B cell (primary cell): Measurements from ENCODE around the gene MAGEA11. TPM values are rescaled to one million over a fixed set of nuclear protein-coding genes. Genes with fewer than 3 reads are reported as not detected.

Experiments
- ATAC-seq: fragments of 200-7000 bp; cut with Tn5 transposase; one replicate; pipeline ENCODE4 v1.10.0; 2021; ENCODE audit warnings: low read depth, mild to moderate bottlenecking, moderate number of reproducible peaks, moderate library complexity
- CTCF ChIA-PET: fragments of 350-600 bp; sonication (Branson Sonifier 250); formaldehyde crosslinking; loops from one replicate; lab custom pipeline; 2021; ENCODE audit warnings: antibody characterized with exemption, inconsistent platforms; lab: Charles Lee
- POLR2A ChIA-PET: fragments of 350-600 bp; sonication (Branson Sonifier 250); formaldehyde crosslinking; loops from one replicate; lab custom pipeline; 2021; ENCODE audit warnings: antibody characterized with exemption; lab: Charles Lee
- DNase-seq: peaks from one replicate; pipeline ENCODE4 v3.0.0; 2013
- H2AFZ ChIP-seq: 2 replicates; pipeline ENCODE4 v1.6.1; 2012; ENCODE audit warnings: mild to moderate bottlenecking, low read depth, low read length; ENCODE audit not compliant: insufficient read depth, poor library complexity, severe bottlenecking
- H3K27ac ChIP-seq, 2 donors: 1 replicate in 1 of 2; 2 replicates in 1 of 2; pipeline ENCODE4 v1.5.1; 2012 to 2013; ENCODE audit warnings: low read length in 2 of 2, mild to moderate bottlenecking in 2 of 2, moderate library complexity in 1 of 2
- H3K27me3 ChIP-seq, 4 experiments: fragments of 200-600 bp in 1 of 4; sonication (generic) in 1 of 4; replicated peaks in 1 of 4; 1 replicate in 2 of 4; 2 replicates in 2 of 4; pipeline versions ENCODE4 v1.6.1 to v1.7.0; 2013 to 2016; ENCODE audit warnings: low read length in 3 of 4, mild to moderate bottlenecking in 2 of 4, mixed read lengths in 1 of 4, moderate library complexity in 1 of 4; ENCODE audit not compliant: insufficient read depth in 4 of 4, control insufficient read depth in 3 of 4; ENCODE audit errors: control extremely low read depth in 1 of 4
- H3K36me3 ChIP-seq, 2 experiments: replicated peaks in 1 of 2; 1 replicate in 1 of 2; 2 replicates in 1 of 2; pipeline versions ENCODE4 v1.6.1 to v1.7.1; 2013; ENCODE audit warnings: low read length in 1 of 2; ENCODE audit not compliant: insufficient read depth in 2 of 2, control insufficient read depth in 1 of 2; ENCODE audit errors: control extremely low read depth in 1 of 2, extremely low read depth in 1 of 2
- H3K4me1 ChIP-seq, 2 donors: fragments of 200-600 bp in 1 of 2; sonication (generic) in 1 of 2; 1 replicate in 1 of 2; 2 replicates in 1 of 2; pipeline versions ENCODE4 v1.5.1 to v1.6.1; 2013 to 2017; ENCODE audit warnings: low read length in 2 of 2; ENCODE audit not compliant: control insufficient read depth in 2 of 2, insufficient read depth in 2 of 2
- H3K4me2 ChIP-seq: replicated peaks from 2 replicates; pipeline ENCODE3; 2012; ENCODE audit warnings: mild to moderate bottlenecking, low read depth, low read length; ENCODE audit not compliant: poor library complexity, severe bottlenecking
- H3K4me3 ChIP-seq, 5 experiments: fragments of 200-600 bp in 1 of 5; sonication (generic) in 1 of 5; 1 replicate in 3 of 5; 2 replicates in 2 of 5; pipeline versions ENCODE4 v1.5.1 to v1.7.0; 2011 to 2016; ENCODE audit warnings: low read length in 4 of 5, mild to moderate bottlenecking in 4 of 5, low read depth in 2 of 5, control low read depth in 1 of 5, moderate library complexity in 1 of 5; ENCODE audit not compliant: insufficient read depth in 1 of 5; ENCODE audit errors: control extremely low read depth in 1 of 5, extremely low read depth in 1 of 5
- H3K79me2 ChIP-seq: fragments of 200-600 bp; sonication (generic); one replicate; pipeline ENCODE4 v1.6.0; 2016; ENCODE audit warnings: low read length; ENCODE audit not compliant: control insufficient read depth, insufficient read depth
- H3K9ac ChIP-seq: fragments of 200-600 bp; sonication (generic); 2 replicates; pipeline ENCODE4 v1.6.1; 2017; ENCODE audit warnings: mild to moderate bottlenecking, low read length, moderate library complexity
- H3K9me3 ChIP-seq, 3 donors: one replicate each; pipeline versions ENCODE4 v1.6.1 to v1.7.1; 2013; ENCODE audit warnings: low read length in 2 of 3; ENCODE audit not compliant: control insufficient read depth in 2 of 3, insufficient read depth in 1 of 3; ENCODE audit errors: control extremely low read depth in 1 of 3
- H4K20me1 ChIP-seq: 2 replicates; pipeline ENCODE4 v1.6.0; 2012; ENCODE audit warnings: mild to moderate bottlenecking, low read length; ENCODE audit not compliant: insufficient read depth, control insufficient read depth, poor library complexity, severe bottlenecking
- H3K27ac Mint-ChIP-seq: one replicate; pipeline ENCODE4 v1.8.0; 2021; ENCODE audit warnings: mixed read lengths
- H3K27me3 Mint-ChIP-seq: one replicate; pipeline ENCODE4 v1.8.0; 2021; ENCODE audit warnings: mixed read lengths
- H3K4me1 Mint-ChIP-seq: one replicate; pipeline ENCODE4 v1.8.0; 2021; ENCODE audit warnings: mixed read lengths
- H3K4me3 Mint-ChIP-seq: one replicate; pipeline ENCODE4 v1.8.0; 2021; ENCODE audit warnings: mixed read lengths
- H3K9me3 Mint-ChIP-seq: one replicate; pipeline ENCODE4 v1.8.0; 2022; ENCODE audit warnings: mixed read lengths; ENCODE audit not compliant: insufficient read depth
- CTCF ChIP-seq: fragments of 200-600 bp; IDR thresholded peaks from one replicate; pipeline ENCODE4 v1.8.0; 2022; ENCODE audit warnings: antibody characterized with exemption, mild to moderate bottlenecking
- EZH2 ChIP-seq: IDR thresholded peaks from 2 replicates; pipeline ENCODE4 v1.6.1; 2012; ENCODE audit warnings: borderline replicate concordance, low read depth, mild to moderate bottlenecking, moderate library complexity, low read length; ENCODE audit not compliant: insufficient read depth, poor library complexity, severe bottlenecking
- WGBS: methylation state at CpG from one replicate; pipeline ENCODE4 v1.1.5; 2013; ENCODE audit warnings: missing lambda C conversion rate; ENCODE audit not compliant: insufficient coverage; 5-methylcytosine and 5-hydroxymethylcytosine counted together
- intact Hi-C: fragments of 100-400 bp; cut with micrococcal nuclease; formaldehyde crosslinking; loops from one replicate; pipeline ENCODE4 v1.10.0; 2022
- polyA plus RNA-seq: library from polyadenylated mRNA; depleted of rRNA; stranded (reverse); fragments of >200 nt; gene quantifications from 2 replicates; pipeline ENCODE4 v1.2.3, GENCODE V29; 2012
- total RNA-seq, 2 donors: library from RNA; stranded (reverse); fragments of 120-200 nt in 1 of 2; gene quantifications; 1 replicate in 1 of 2; 2 replicates in 1 of 2; pipeline versions ENCODE4 v1.2.3 to v1.2.4, GENCODE V29; 2013 to 2022

Gene MAGEA11
- total and polyA plus RNA-seq, 2 donors (not counting 1 experiment from before 2014, with no cell fraction given), result not detected

- CTCF ChIA-PET, result no interaction called here
Observed at GRCh38 chrX:149707147-149707901, 4.5 kb upstream of the MAGEA11 start.

More at GRCh38 chrX:149707147-149707901, 4.5 kb upstream of the MAGEA11 start:
- Histone ChIP-seq H3K27me3 (no peaks in the 10 kb centered on the region), H3K79me2 (no peaks in the 10 kb centered on the region), H3K9me3 (no peaks in the 10 kb centered on the region), H3K4me3 (no peak overlapping the region), H3K4me1 (no peaks in the 10 kb centered on the region), H2AFZ (no peak overlapping the region), H4K20me1 (no peaks in the 10 kb centered on the region), H3K36me3 (no peaks in the 10 kb centered on the region), H3K27ac (no peak overlapping the region), H3K9ac (no peak overlapping the region), H3K4me2 (no peak overlapping the region)
- TF ChIP-seq EZH2 (no peak), CTCF (no peak)
- peaks cover 4% of the 10 kb centered on the region for H3K27me3 Mint-ChIP-seq
- intact Hi-C loops, result no loop called here
- no peak for ATAC-seq
- POLR2A ChIA-PET, result no interaction called here
- H3K4me3 Mint-ChIP-seq, result no peak overlapping the region
- H3K4me1 Mint-ChIP-seq, result no peaks in the 10 kb centered on the region
- no peak for DNase-seq
- H3K27ac Mint-ChIP-seq, result no peak overlapping the region
- no CpG with 5 or more reads among the region's 2 CpGs for WGBS
- no peaks in the 10 kb centered on the region for H3K9me3 Mint-ChIP-seq
